HG03103 (cell line): Measurements from ENCODE around the gene GPR26.

Experiments used
- ATAC-seq: cut with Tn5 transposase; IDR thresholded peaks from one replicate; pipeline ENCODE4 v1.9.1; 2021; ENCODE audit warnings: low read depth; ENCODE audit not compliant: unreplicated experiment

GPR26 gene

GRCh38 chr10:123666318-123667236 lies at the start of gene GPR26:
Gene GPR26, plus strand, starts transcription at chr10:123666355. Its CDS starts 53 bp downstream, at chr10:123666408.
- ATAC-seq: no peak

- ATAC-seq: no peak
Measured at GRCh38 chr10:123618224-123618623, 47.9 kb upstream of the GPR26 start.

GRCh38 chr10:123619067-123619855 lies 46.9 kb upstream of the GPR26 start:
- no peak for ATAC-seq

GRCh38 chr10:123620621-123621020 lies 45.5 kb upstream of the GPR26 start:
- no peak for ATAC-seq

GRCh38 chr10:123621492-123621891 lies 44.7 kb upstream of the GPR26 start:
- ATAC-seq: no peak

- ATAC-seq: no peak
Measured at GRCh38 chr10:123621916-123622315, 44.2 kb upstream of the GPR26 start.

- no peak for ATAC-seq
Measured at GRCh38 chr10:123622381-123622780, 43.8 kb upstream of the GPR26 start.

GRCh38 chr10:123624086-123624485 lies 42.1 kb upstream of the GPR26 start:
- ATAC-seq: no peak

GRCh38 chr10:123633106-123633505 lies 33.0 kb upstream of the GPR26 start:
- ATAC-seq: no peak

- no peak for ATAC-seq
Measured at GRCh38 chr10:123633636-123634035, 32.5 kb upstream of the GPR26 start.

- ATAC-seq: no peak
Measured at GRCh38 chr10:123634221-123634620, 31.9 kb upstream of the GPR26 start.

- ATAC-seq: no peak
Measured at GRCh38 chr10:123635131-123635530, 31.0 kb upstream of the GPR26 start.

- ATAC-seq: no peak
Measured at GRCh38 chr10:123635745-123636144, 30.4 kb upstream of the GPR26 start.

- ATAC-seq: no peak
Measured at GRCh38 chr10:123636598-123637325, 29.4 kb upstream of the GPR26 start.

- no peak for ATAC-seq
Measured at GRCh38 chr10:123637326-123637880, 28.8 kb upstream of the GPR26 start.

GRCh38 chr10:123639131-123639530 lies 27.0 kb upstream of the GPR26 start:
- no peak for ATAC-seq

GRCh38 chr10:123640016-123640535 lies 26.1 kb upstream of the GPR26 start:
- no peak for ATAC-seq

- no peak for ATAC-seq
Measured at GRCh38 chr10:123642293-123642692, 23.9 kb upstream of the GPR26 start.

- no peak for ATAC-seq
Measured at GRCh38 chr10:123642697-123643096, 23.5 kb upstream of the GPR26 start.

GRCh38 chr10:123643315-123643714 lies 22.8 kb upstream of the GPR26 start:
- no peak for ATAC-seq
